CD4-positive, alpha-beta T cell treated with Interleukin-1 beta for 1 hour (primary cell): ENCODE measurements around the gene S100A1.

Experiments used
- DNase-seq, 2 donors: peaks; one replicate each; pipeline ENCODE4 v3.0.0-alpha.2; 2020 to 2022

The S100A1 gene

GRCh38 chr1:153611356-153611755, 16.9 kb upstream of the S100A1 start:
- no peak for DNase-seq

- no peak for DNase-seq
These were observed 16.0 kb upstream of the S100A1 start for GRCh38 chr1:153612111-153612754.

DNA sequence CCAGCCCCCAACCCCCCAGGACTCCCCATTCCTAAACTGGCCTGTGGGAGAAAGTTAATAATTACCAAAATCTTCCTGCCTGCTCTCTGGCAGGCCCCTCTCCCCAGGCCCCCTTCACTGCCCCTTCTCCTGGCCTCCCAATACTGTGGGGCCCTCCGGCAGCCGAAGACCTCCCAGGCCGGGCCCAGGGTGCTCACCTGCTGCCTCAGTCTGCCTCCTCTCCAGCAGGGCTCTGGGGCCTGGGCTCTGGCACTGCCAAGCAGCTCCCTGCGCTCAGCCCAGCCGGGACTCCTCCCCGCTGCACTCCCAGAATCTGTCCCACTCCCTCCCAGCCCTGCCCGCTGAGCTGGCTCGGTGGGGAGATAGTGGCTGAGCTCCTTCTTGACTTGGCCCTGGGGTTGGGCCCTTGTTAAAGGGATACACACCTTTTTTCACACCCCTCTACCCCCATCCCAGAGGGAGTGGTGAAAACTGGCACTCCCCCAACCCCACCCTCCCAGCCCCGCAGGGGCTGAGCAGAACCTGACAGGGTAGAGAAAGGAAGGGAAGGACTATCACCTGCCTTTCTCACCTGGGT, 15.4 kb upstream of the S100A1 start, which contains the start of gene S100A16:
Gene S100A16, minus strand, starts transcription at position 383 of the 577 bp plus-strand sequence. CDS start 4,986 bp downstream, outside the sequence.
- DNase-seq = no peak

DNA sequence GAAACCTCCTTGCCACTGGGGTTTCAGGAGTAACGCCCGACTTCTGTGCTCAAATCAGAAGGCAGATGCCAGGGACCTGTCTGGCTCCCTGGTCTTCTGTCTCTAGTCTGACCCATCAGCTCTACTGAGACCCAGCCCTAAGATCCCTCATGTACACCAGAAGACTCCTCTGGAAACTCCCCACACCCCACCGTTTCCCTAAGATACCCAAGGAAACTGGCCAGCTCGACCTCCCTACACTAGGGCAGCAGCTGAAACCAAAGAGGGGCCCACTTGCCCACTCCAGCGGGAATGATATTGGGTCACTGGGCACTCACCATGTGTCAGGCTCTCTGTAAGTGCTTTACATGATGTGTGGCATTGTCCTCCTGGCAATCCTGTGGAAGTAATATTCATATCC, 14.8 kb upstream of the S100A1 start:
- DNase-seq = no peak

DNA sequence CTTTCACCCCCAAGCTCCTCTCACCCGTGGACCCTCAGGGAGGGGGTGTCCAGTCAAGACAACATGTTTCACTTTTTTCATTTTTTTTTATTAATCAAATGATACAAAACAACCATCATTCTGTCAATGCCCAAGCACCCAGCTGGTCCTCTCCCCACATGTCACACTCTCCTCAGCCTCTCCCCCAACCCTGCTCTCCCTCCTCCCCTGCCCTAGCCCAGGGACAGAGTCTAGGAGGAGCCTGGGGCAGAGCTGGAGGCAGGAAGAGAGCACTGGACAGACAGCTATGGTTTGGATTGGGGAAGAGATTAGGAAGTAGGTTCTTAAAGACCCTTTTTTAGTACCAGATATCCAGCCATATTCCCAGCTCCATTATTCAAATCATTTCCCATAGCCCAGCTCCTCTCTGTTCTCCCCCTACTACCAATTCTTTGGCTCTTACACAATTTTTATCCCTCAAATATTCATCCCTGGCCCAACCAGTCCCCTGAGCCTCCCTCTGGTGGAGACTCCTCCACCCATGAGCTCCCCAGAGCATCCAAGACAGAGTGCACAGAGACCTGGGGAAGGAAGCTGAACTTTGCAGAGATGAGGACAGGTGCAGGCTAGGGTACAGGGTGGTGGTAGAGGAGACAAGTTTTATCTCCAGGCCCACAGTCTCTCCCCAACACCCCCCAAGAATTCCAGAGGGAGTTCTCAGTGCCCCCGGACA, 13.9 kb upstream of the S100A1 start:
- DNase-seq = no peak

- DNase-seq = no peak
These were observed 13.3 kb upstream of the S100A1 start for GRCh38 chr1:153614906-153615305.

GRCh38 chr1:153615406-153615805, 12.8 kb upstream of the S100A1 start:
- DNase-seq = no peak

DNA sequence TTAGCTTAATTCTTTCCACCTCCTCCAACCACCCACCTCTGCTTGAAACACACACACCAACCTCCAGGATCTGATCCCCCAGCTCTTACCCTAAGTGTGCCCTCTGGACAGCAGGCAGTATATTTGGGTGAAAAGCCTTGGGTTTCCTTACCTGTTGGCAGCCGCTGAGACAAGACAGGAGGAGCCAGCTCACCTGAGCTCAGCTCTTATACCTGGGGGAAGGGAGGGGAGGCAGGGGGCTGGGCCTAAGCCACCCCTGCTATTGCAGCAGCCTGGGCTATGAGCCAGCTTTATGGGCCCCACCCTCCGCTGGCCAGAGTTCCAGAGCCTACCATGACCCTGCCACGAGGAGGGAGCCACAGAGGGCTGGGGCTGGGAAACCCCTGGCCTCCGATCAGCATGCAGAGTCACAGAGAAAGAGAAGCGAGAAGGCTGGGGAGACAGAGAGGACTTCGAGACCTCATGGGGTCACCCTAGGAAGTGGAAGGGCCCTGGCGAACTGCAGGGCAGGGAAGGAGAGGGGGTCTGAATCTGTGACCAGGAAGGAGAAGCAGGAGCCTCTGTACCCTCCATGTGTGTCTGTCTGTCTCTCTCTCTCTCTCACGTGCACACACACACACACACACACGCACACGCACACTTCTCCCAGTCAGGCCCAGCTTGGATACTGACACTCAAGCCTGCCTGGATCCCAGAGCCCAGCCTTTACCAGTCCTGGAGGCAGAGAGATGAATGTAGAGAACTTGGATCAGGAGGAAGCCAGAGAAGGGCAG, 11.9 kb upstream of the S100A1 start, which contains the start of gene S100A14:
Gene S100A14, minus strand, starts transcription at position 182 of the 773 bp plus-strand sequence. CDS start 467 bp downstream, outside the sequence.
- no peak for DNase-seq

DNA sequence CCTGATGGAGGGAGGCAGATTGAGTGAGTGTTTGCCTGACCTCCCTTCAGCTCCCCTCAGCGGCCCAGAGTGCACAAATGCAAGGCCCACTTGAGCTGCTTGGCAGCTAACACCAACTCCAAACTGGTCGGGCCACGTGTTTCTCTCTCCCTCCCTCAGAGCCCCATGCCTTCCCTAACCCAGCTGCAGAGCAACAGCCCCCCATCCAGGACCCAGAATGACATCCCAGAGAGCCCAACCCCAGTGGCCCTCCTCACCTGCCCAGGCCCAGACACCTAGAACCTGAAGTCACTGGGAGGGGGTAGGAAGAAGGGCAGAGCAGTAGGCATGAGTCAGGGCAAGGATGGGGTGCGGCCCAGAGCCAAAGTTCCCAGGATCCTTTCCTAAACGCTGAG, 11.3 kb upstream of the S100A1 start:
- no peak for DNase-seq

- peak; percentile 60 to 70 for DNase-seq
These were observed 10.6 kb upstream of the S100A1 start for GRCh38 chr1:153617663-153618062.

DNA sequence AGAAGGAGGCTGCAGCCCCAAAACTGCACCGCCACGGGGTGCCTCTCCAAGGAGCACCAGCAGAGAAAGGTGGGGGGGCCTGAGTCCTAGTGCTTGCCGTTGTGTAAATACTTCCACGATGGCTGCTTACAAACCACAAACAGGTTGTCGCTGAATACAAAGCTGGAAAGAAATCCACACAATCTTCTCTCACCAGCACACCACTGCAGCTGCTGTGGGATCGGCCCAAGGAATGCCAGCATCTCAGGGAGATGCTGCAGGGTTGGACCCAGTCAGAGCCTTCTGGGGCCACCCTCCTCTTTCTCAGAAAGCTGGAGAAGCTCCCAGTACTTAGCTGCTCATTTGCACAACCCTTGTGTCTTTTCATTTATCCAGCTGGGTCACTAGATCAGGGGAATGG, 9.1 kb upstream of the S100A1 start:
- DNase-seq = no peak

DNA sequence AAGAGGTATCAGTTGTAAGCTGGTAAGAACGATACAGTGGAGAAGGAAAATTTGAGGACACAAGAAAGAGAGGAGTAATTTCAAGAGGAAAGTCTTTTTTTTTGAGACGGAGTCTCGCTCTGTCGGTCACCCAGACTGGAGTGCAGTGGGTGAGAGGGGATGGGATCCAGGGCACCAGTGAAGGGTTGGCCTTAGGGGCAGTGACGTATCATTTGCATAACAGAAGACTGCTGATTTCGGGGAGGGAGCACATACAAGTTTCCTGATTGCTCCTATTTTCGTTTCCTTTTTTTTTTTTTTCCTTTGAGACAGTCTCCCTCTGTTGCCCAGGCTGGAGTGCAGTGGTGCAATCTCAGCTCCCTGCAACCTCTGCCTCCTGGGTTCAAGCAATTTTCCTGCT, 5.1 kb upstream of the S100A1 start:
- no peak for DNase-seq

- DNase-seq = no peak
These were observed 3.1 kb upstream of the S100A1 start for GRCh38 chr1:153624965-153625611.

GRCh38 chr1:153626477-153626903, 1.7 kb upstream of the S100A1 start:
- no peak for DNase-seq

- no peak for DNase-seq
These were observed 1.1 kb upstream of the S100A1 start, which contains the start of gene S100A13 for GRCh38 chr1:153626904-153627714. Gene S100A13, minus strand, starts transcription at chr1:153627505. Its CDS starts 1,033 bp downstream, at chr1:153626472.

DNA sequence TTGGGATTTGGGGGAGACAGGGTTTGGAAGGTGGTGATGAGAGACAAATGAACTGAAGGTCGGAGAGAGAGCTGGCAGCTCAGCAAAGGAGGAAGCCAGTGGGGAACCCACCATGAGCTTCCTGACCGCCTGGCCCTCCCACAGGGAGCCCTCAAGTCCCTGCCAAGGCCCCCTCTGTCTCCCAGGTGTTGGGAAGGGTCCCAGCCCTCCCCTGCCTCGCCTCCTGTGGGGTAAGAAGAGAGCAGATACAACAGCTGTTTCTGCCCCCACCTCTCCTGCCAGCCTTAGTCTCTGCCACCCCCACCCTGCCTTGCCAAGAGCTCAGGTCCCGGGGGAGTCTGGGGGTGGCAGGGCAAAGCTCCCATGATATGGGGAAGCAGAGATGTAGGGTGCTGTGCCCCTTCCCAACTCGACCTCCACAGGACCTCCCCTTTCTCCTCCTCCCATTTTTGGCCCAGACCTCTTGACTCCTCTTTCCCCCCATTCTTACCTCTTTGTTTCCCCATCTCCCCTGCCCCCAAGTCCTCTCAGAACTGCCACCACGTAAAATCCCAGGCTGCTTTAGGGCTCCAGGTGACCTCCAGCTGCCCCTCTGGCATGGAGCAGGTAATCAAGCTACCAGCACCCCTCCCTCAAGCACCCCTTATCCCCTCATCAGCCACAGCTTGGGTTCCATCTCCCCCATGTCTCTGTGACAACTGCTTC, 556 bp downstream of the S100A1 start:
- no peak for DNase-seq

DNA sequence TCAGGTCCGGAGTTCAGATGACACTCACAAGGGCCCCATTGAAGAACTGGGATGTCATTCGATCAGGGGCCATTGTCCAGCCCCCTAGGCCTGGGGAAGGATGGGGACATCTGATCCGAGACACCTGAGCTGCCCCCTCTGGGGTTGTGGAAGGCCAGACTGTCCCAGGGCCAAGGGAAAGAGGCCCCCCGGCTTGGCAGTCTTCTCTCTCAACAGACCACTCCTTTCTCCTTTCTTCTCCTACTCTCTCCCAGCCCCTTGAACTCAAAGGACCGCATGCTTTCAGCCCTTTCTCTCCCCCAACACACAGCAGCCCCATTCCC, 1.1 kb downstream of the S100A1 start:
- DNase-seq = no peak

- DNase-seq = no peak
These were observed 1.7 kb downstream of the S100A1 start for GRCh38 chr1:153629971-153630370.

DNA sequence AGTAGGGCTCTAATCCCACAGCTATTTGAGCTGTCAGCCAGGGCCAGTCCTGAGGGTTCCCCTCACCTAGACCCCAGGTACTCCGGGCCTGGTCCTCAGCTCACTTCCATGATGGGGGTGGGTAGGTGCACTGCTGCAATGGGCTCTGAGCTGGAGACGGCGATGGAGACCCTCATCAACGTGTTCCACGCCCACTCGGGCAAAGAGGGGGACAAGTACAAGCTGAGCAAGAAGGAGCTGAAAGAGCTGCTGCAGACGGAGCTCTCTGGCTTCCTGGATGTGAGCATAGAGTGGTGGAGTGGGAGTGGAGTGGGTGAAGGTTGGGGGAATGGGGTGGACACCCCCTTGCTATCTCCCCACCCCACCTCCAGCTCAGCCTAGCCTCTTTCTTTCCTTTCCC, 2.1 kb downstream of the S100A1 start:
- no peak for DNase-seq

- no peak for DNase-seq
These were observed 3.1 kb downstream of the S100A1 start for GRCh38 chr1:153631047-153632022.
